ENCODE results near the gene STK26. TPM values are rescaled to one million over a fixed set of nuclear protein-coding genes. Genes with fewer than 3 reads are reported as not detected.

STK26 gene
- total RNA-seq, 1 experiment from 2014 or later, result 30.5 TPM

- Histone ChIP-seq H3K79me2 (ENCODE audit: insufficient read depth, low read length) (no peaks in the 10 kb centered on the region; the same call in none of the 2 replicates), H2AFZ (ENCODE audit: low read depth, low read length, poor library complexity, severe bottlenecking) (no peak overlapping the region), H3K27me3 (ENCODE audit: insufficient read depth, low read length) (no peaks in the 10 kb centered on the region), H4K20me1 (ENCODE audit: insufficient read depth) (no peaks in the 10 kb centered on the region), H3K9me2 (ENCODE audit: insufficient read depth) (no peaks in the 10 kb centered on the region), H3K36me3 (ENCODE audit: control insufficient read depth in 1 of 2, insufficient read depth in 2 of 2, low read length in 2 of 2) (no peaks in the 10 kb centered on the region), H3K4me2 (ENCODE audit: low read length) (no peak overlapping the region), H3K27ac (ENCODE audit: low read depth, low read length) (no peak overlapping the region), H3K4me3 (replicated peaks in 1 of 2; ENCODE audit: low read depth in 1 of 2, low read length in 2 of 2) (no peak overlapping the region), H3K9ac (ENCODE audit: low read length) (no peak overlapping the region), H3K4me1 (ENCODE audit: control insufficient read depth in 1 of 2, insufficient read depth in 2 of 2, low read length in 2 of 2) (no peaks in the 10 kb centered on the region), H3K9me3 (ENCODE audit: control insufficient read depth in 1 of 2, insufficient read depth in 1 of 2, low read depth in 1 of 2, low read length in 2 of 2) (no peaks in the 10 kb centered on the region)
- DNase-seq (ENCODE audit: low read depth, low spot score) (no peak), ATAC-seq (no peak)
- intact Hi-C loops (cut with micrococcal nuclease), result no loop called here
- POLR2A ChIA-PET, result no interaction called here
- CTCF ChIA-PET, result no interaction called here
- no TSS peak for BruUV-seq (replicated peaks)
- no peak for TF ChIP-seq TCF7L2 (IDR thresholded peaks at IDR 0.05; ENCODE audit: borderline replicate concordance, extremely low read depth, insufficient read depth, insufficient read length)
- no peak for TF ChIP-seq CEBPB (IDR thresholded peaks at IDR 0.05; ENCODE audit: low read depth)
- TF ChIP-seq ATF3 (IDR thresholded peaks at IDR 0.05), result no peak
- no peak for TF ChIP-seq EZH2phosphoT487 (IDR thresholded peaks at IDR 0.05; ENCODE audit: borderline replicate concordance)
- no peak for TF ChIP-seq RAD21 (IDR thresholded peaks at IDR 0.05; ENCODE audit: low read depth)
- TF ChIP-seq SRF (IDR thresholded peaks at IDR 0.05; ENCODE audit: low read depth), result no peak
- no peak for TF ChIP-seq ZNF274 (IDR thresholded peaks at IDR 0.05; ENCODE audit: low read depth, low read length)
- no peak for TF ChIP-seq SIN3A (IDR thresholded peaks at IDR 0.05; ENCODE audit: low read depth)
- no peak for TF ChIP-seq ELF1 (IDR thresholded peaks at IDR 0.05; ENCODE audit: borderline replicate concordance, low read depth)
- TF ChIP-seq MAX (IDR thresholded peaks at IDR 0.05), result no peak
- TF ChIP-seq ZFX (IDR thresholded peaks at IDR 0.05), result no peak
- no peak for TF ChIP-seq POLR2AphosphoS5 (IDR thresholded peaks at IDR 0.05; ENCODE audit: low read depth, low read length)
- no peak for TF ChIP-seq EGR1 (IDR thresholded peaks at IDR 0.05; ENCODE audit: low read depth)
- no peak for TF ChIP-seq CTCF (IDR thresholded peaks at IDR 0.05 in 2 of 3, conservative IDR thresholded peaks at IDR 0.05 in 1 of 3; ENCODE audit: borderline replicate concordance in 1 of 3, insufficient read depth in 1 of 3, low read depth in 2 of 3, low read length in 2 of 3)
- TF ChIP-seq EZH2 (IDR thresholded peaks at IDR 0.05), result no peak
- TF ChIP-seq JUND (IDR thresholded peaks at IDR 0.05), result no peak
- RAD21 ChIA-PET (ENCODE audit: low non-redundant PET in 1 of 2, low total read pairs in 2 of 2, uncharacterized antibody in 2 of 2, unreplicated experiment in 2 of 2), result no interaction called here
Observed at GRCh38 chrX:132045456-132045855, 22.4 kb downstream of the STK26 start.

Measured in HCT116 (cell line).